HCT116 (cell line): Measurements from ENCODE around the gene NT5DC2. TPM values are rescaled to one million over a fixed set of nuclear protein-coding genes. Genes with fewer than 3 reads are reported as not detected.

Source experiments
- ATAC-seq: fragments of 200-7000 bp; cut with Tn5 transposase; 2 replicates; pipeline ENCODE4 v1.9.1; 2020; ENCODE audit warnings: mild to moderate bottlenecking, moderate library complexity
- BruUV-seq: library from RNA; stranded (reverse); fragments of 400-500 nt; replicated peaks from 2 replicates; lab custom pipeline; 2021; lab: Mats Ljungman, UMichigan
- CTCF ChIA-PET: fragments of 300-600 bp; sonication (Branson Sonifier 250); formaldehyde crosslinking; loops from one replicate; lab custom pipeline; 2021; ENCODE audit warnings: antibody characterized with exemption; lab: Charles Lee
- POLR2A ChIA-PET: fragments of 300-600, 350-600 bp; sonication (Branson Sonifier 250); formaldehyde crosslinking; loops from one replicate; lab custom pipeline; 2021; ENCODE audit warnings: antibody characterized with exemption; lab: Charles Lee
- RAD21 ChIA-PET, 2 experiments: fragments of 300-600 bp; sonication (Branson Sonifier 250); formaldehyde crosslinking; loops; one replicate each; lab custom pipeline; 2023; ENCODE audit warnings: low total read pairs in 2 of 2; ENCODE audit not compliant: uncharacterized antibody in 2 of 2, unreplicated experiment in 2 of 2, low non-redundant PET in 1 of 2; lab: Charles Lee
- DNase-seq: peaks from one replicate; pipeline ENCODE4 v3.0.0-alpha.2; 2010; ENCODE audit warnings: low read depth, low spot score
- H2AFZ ChIP-seq: fragments of 200-600 bp; shearing (Covaris generic), sonication (generic); 2 replicates; pipeline ENCODE4 v1.6.1; 2017; ENCODE audit warnings: low read depth, mixed run types, mixed read lengths, antibody characterized with exemption, low read length; ENCODE audit not compliant: poor library complexity, severe bottlenecking
- H3K27ac ChIP-seq: 2 replicates; pipeline ENCODE4 v1.5.1; 2012; ENCODE audit warnings: low read depth, low read length
- H3K27me3 ChIP-seq: fragments of 200-600 bp; sonication (generic); 2 replicates; pipeline ENCODE4 v1.6.1; 2016; ENCODE audit warnings: mixed run types, low read length, mixed read lengths; ENCODE audit not compliant: insufficient read depth
- H3K36me3 ChIP-seq, 2 experiments: fragments of 200-500 bp in 1 of 2; fragments of 200-600 bp in 1 of 2; sonication (Bioruptor generic) in 1 of 2; sonication (generic) in 1 of 2; 2 replicates each; pipeline versions ENCODE4 v1.5.1 to v1.6.1; 2014 to 2016; ENCODE audit warnings: low read length in 2 of 2, inconsistent platforms in 1 of 2, mixed read lengths in 1 of 2, mixed run types in 1 of 2; ENCODE audit not compliant: insufficient read depth in 2 of 2, control insufficient read depth in 1 of 2
- H3K4me1 ChIP-seq, 2 experiments: fragments of 200-600 bp in 1 of 2; sonication (generic) in 1 of 2; 2 replicates each; pipeline versions ENCODE4 v1.5.1 to v1.6.1; 2012 to 2017; ENCODE audit warnings: low read length in 2 of 2, inconsistent platforms in 1 of 2, mild to moderate bottlenecking in 1 of 2, mixed read lengths in 1 of 2, mixed run types in 1 of 2, moderate library complexity in 1 of 2; ENCODE audit not compliant: insufficient read depth in 2 of 2, control insufficient read depth in 1 of 2
- H3K4me2 ChIP-seq: fragments of 200-600 bp; sonication (generic); 2 replicates; pipeline ENCODE4 v1.6.1; 2017; ENCODE audit warnings: mixed run types, low read length, mixed read lengths
- H3K4me3 ChIP-seq, 2 experiments: fragments of 200-600 bp in 1 of 2; sonication (generic) in 1 of 2; replicated peaks in 1 of 2; 2 replicates each; pipeline ENCODE4 v1.5.1; 2011 to 2016; ENCODE audit warnings: low read length in 2 of 2, control low read depth in 1 of 2, low read depth in 1 of 2, mild to moderate bottlenecking in 1 of 2, mixed read lengths in 1 of 2, mixed run types in 1 of 2
- H3K79me2 ChIP-seq: fragments of 200-600 bp; sonication (generic); 2 replicates; pipeline ENCODE4 v1.6.1; 2017; ENCODE audit warnings: mild to moderate bottlenecking, mixed run types, low read length, moderate library complexity, mixed read lengths; ENCODE audit not compliant: insufficient read depth
- H3K9ac ChIP-seq: fragments of 200-600 bp; sonication (generic); 2 replicates; pipeline ENCODE4 v1.6.1; 2016; ENCODE audit warnings: low read length, mixed read lengths
- H3K9me2 ChIP-seq: fragments of 200-600 bp; sonication (generic), shearing (Covaris generic); 2 replicates; pipeline ENCODE4 v1.6.1; 2017; ENCODE audit warnings: mixed run types, mild to moderate bottlenecking, moderate library complexity; ENCODE audit not compliant: insufficient read depth
- H3K9me3 ChIP-seq, 2 experiments: fragments of 200-500 bp in 1 of 2; fragments of 200-600 bp in 1 of 2; sonication (Bioruptor generic) in 1 of 2; sonication (generic) in 1 of 2; 2 replicates each; pipeline ENCODE4 v1.6.1; 2014 to 2017; ENCODE audit warnings: low read length in 2 of 2, mixed read lengths in 2 of 2, inconsistent platforms in 1 of 2, low read depth in 1 of 2, mild to moderate bottlenecking in 1 of 2, mixed run types in 1 of 2, moderate library complexity in 1 of 2; ENCODE audit not compliant: control insufficient read depth in 1 of 2, insufficient read depth in 1 of 2
- H4K20me1 ChIP-seq: fragments of 200-600 bp; sonication (generic), shearing (Covaris generic); 2 replicates; pipeline ENCODE4 v1.6.1; 2017; ENCODE audit warnings: mixed run types, mild to moderate bottlenecking, moderate library complexity; ENCODE audit not compliant: insufficient read depth
- ATF3 ChIP-seq: IDR thresholded peaks from 2 replicates; pipeline ENCODE4 v1.6.1; 2012
- CTCF ChIP-seq, 3 experiments: fragments of 200-600 bp in 1 of 3; sonication (generic) in 1 of 3; IDR thresholded peaks in 2 of 3; conservative IDR thresholded peaks in 1 of 3; 2 replicates each; pipeline ENCODE4 v1.5.1; 2012 to 2017; ENCODE audit warnings: low read depth in 2 of 3, low read length in 2 of 3, antibody characterized with exemption in 1 of 3, borderline replicate concordance in 1 of 3, control low read depth in 1 of 3, mild to moderate bottlenecking in 1 of 3, mixed read lengths in 1 of 3, mixed run types in 1 of 3, moderate library complexity in 1 of 3; ENCODE audit not compliant: insufficient read depth in 1 of 3
- EGR1 ChIP-seq: IDR thresholded peaks from 2 replicates; pipeline ENCODE4 v1.6.1; 2012; ENCODE audit warnings: low read depth
- EZH2 ChIP-seq: fragments of 200-600 bp; sonication (generic); IDR thresholded peaks from 2 replicates; pipeline ENCODE4 v1.6.1; 2017; ENCODE audit warnings: antibody characterized with exemption, mixed run types
- EZH2phosphoT487 ChIP-seq: fragments of 200-600 bp; IDR thresholded peaks from 2 replicates; pipeline ENCODE4 v1.6.1; 2018; ENCODE audit warnings: antibody characterized with exemption, borderline replicate concordance
- FOSL1 ChIP-seq: IDR thresholded peaks from 2 replicates; pipeline ENCODE4 v1.6.1; 2012; ENCODE audit warnings: low read depth
- MAX ChIP-seq: IDR thresholded peaks from 2 replicates; pipeline ENCODE4 v1.6.1; 2012
- RAD21 ChIP-seq: IDR thresholded peaks from 2 replicates; pipeline ENCODE4 v1.6.1; 2012; ENCODE audit warnings: low read depth, mild to moderate bottlenecking
- REST ChIP-seq: IDR thresholded peaks from 2 replicates; pipeline ENCODE4 v1.6.1; 2012; ENCODE audit warnings: low read depth
- SIN3A ChIP-seq: IDR thresholded peaks from 2 replicates; pipeline ENCODE4 v1.6.1; 2012; ENCODE audit warnings: low read depth
- SP1 ChIP-seq: IDR thresholded peaks from 2 replicates; pipeline ENCODE4 v1.6.1; 2012; ENCODE audit warnings: low read depth
- TCF7L2 ChIP-seq: IDR thresholded peaks from 2 replicates; pipeline ENCODE4 v1.7.0; 2011; ENCODE audit warnings: borderline replicate concordance, inconsistent platforms; ENCODE audit not compliant: insufficient read depth, insufficient read length; ENCODE audit errors: extremely low read depth
- ZFX ChIP-seq: fragments of 450-650 bp; IDR thresholded peaks from 2 replicates; pipeline ENCODE4 v1.6.1; 2017
- intact Hi-C: fragments of 100-400 bp; cut with micrococcal nuclease; formaldehyde crosslinking; loops from 2 replicates; pipeline ENCODE4 v1.10.0; 2022
- total RNA-seq: library from RNA; stranded (reverse); gene quantifications from one replicate; pipeline ENCODE4 v1.2.1, GENCODE V29; 2021; ENCODE audit not compliant: unreplicated experiment

Gene NT5DC2
- total RNA-seq, 1 experiment from 2014 or later = 125 TPM

- ChIA-PET CTCF (no interaction called here), RAD21 (no interaction called here), POLR2A (no interaction called here)
- Histone ChIP-seq H3K4me2 (no peak overlapping the region), H3K9ac (no peak overlapping the region), H3K4me3 (no peak overlapping the region), H3K79me2 (no peaks in the 10 kb centered on the region), H2AFZ (no peak overlapping the region), H3K4me1 (no peaks in the 10 kb centered on the region), H3K27me3 (no peaks in the 10 kb centered on the region), H3K36me3 (no peaks in the 10 kb centered on the region), H3K27ac (no peak overlapping the region), H3K9me3 (no peaks in the 10 kb centered on the region), H3K9me2 (no peaks in the 10 kb centered on the region)
- no peak for ATAC-seq
- intact Hi-C loops = no loop called here
- no peak for TF ChIP-seq REST
- no peak for TF ChIP-seq ZFX
- TF ChIP-seq, all 23 proteins: peak for 0
- H4K20me1 ChIP-seq = no peaks in the 10 kb centered on the region
- no TSS peak for BruUV-seq
- no peak for DNase-seq
These were observed 32.6 kb downstream of the NT5DC2 start for GRCh38 chr3:52501046-52501445.

- TF ChIP-seq EZH2phosphoT487 = no peak
- TF ChIP-seq ZFX = no peak
- no peak for TF ChIP-seq FOSL1
- TF ChIP-seq CTCF (IDR thresholded peaks at IDR 0.05 in 2 of 3, conservative IDR thresholded peaks at IDR 0.05 in 1 of 3; ENCODE audit: borderline replicate concordance in 1 of 3, insufficient read depth in 1 of 3, low read depth in 2 of 3, low read length in 2 of 3) = no peak
- TF ChIP-seq RAD21 = no peak
- no peak for TF ChIP-seq SP1
- no peak for TF ChIP-seq TCF7L2
- TF ChIP-seq MAX = no peak
- no peak for TF ChIP-seq EZH2
- TF ChIP-seq ATF3 = no peak
- TF ChIP-seq SIN3A = no peak
- TF ChIP-seq EGR1 = no peak
- TF ChIP-seq, all 23 proteins: peak for 0
- Histone ChIP-seq H4K20me1 (no peaks in the 10 kb centered on the region), H3K36me3 (no peaks in the 10 kb centered on the region), H3K4me3 (no peak overlapping the region), H3K79me2 (no peaks in the 10 kb centered on the region), H3K27me3 (no peaks in the 10 kb centered on the region), H3K9ac (no peak overlapping the region), H3K9me3 (no peaks in the 10 kb centered on the region), H3K27ac (no peak overlapping the region), H3K9me2 (no peaks in the 10 kb centered on the region), H3K4me2 (no peak overlapping the region), H3K4me1 (no peaks in the 10 kb centered on the region), H2AFZ (no peak overlapping the region)
- DNase-seq = no peak
- ChIA-PET POLR2A (no interaction called here), CTCF (no interaction called here), RAD21 (interaction anchor here in 1 of 2 experiments (0.5 kb wide), 1 partner anchor 54 kb away, joined by 4 read pairs; no protein-coding TSS in a partner anchor)
- intact Hi-C loops = no loop called here
- BruUV-seq = no TSS peak
- ATAC-seq = no peak
These were observed 35.3 kb downstream of the NT5DC2 start for GRCh38 chr3:52498137-52499054.
